ENCODE data around the gene KRT31. TPM values are rescaled to one million over a fixed set of nuclear protein-coding genes. Genes with fewer than 3 reads are reported as not detected.

The KRT31 gene
- total RNA-seq, 1 experiment from 2014 or later: not detected

Other genes starting within 250 kb of the KRT31 start
- gene KRTAP4-5, start 247.8 kb downstream of the KRT31 start, total RNA-seq (2014; rRNA removed; shearing (Covaris generic); ENCODE audit: low replicate concordance): not detected in 2 replicates
- not detected in 2 replicates for gene KRTAP4-4, start 236.9 kb downstream of the KRT31 start, total RNA-seq (2014; rRNA removed; shearing (Covaris generic); ENCODE audit: low replicate concordance)
- gene KRTAP4-3, start 229.4 kb downstream of the KRT31 start, total RNA-seq (2014; rRNA removed; shearing (Covaris generic); ENCODE audit: low replicate concordance): not detected in 2 replicates
- gene KRTAP4-2, start 219.4 kb downstream of the KRT31 start, total RNA-seq (2014; rRNA removed; shearing (Covaris generic); ENCODE audit: low replicate concordance): not detected in 2 replicates
- not detected in 2 replicates for gene KRTAP4-1, start 212.7 kb downstream of the KRT31 start, total RNA-seq (2014; rRNA removed; shearing (Covaris generic); ENCODE audit: low replicate concordance)
- not detected in 2 replicates for gene KRTAP9-1, start 207.7 kb downstream of the KRT31 start, total RNA-seq (2014; rRNA removed; shearing (Covaris generic); ENCODE audit: low replicate concordance)
- gene KRTAP9-2, start 171.0 kb downstream of the KRT31 start, total RNA-seq (2014; rRNA removed; shearing (Covaris generic); ENCODE audit: low replicate concordance): not detected in 2 replicates
- not detected in 2 replicates for gene KRTAP9-3, start 165.2 kb downstream of the KRT31 start, total RNA-seq (2014; rRNA removed; shearing (Covaris generic); ENCODE audit: low replicate concordance)
- gene KRTAP9-8, start 159.6 kb downstream of the KRT31 start, total RNA-seq (2014; rRNA removed; shearing (Covaris generic); ENCODE audit: low replicate concordance): not detected in 2 replicates
- not detected in 2 replicates for gene KRTAP9-4, start 147.9 kb downstream of the KRT31 start, total RNA-seq (2014; rRNA removed; shearing (Covaris generic); ENCODE audit: low replicate concordance)
- gene KRTAP9-9, start 142.2 kb downstream of the KRT31 start, total RNA-seq (2014; rRNA removed; shearing (Covaris generic); ENCODE audit: low replicate concordance): not detected in 2 replicates
- not detected in 2 replicates for gene KRTAP9-6, start 132.2 kb downstream of the KRT31 start, total RNA-seq (2014; rRNA removed; shearing (Covaris generic); ENCODE audit: low replicate concordance)
- gene KRTAP9-7, start 121.9 kb downstream of the KRT31 start, total RNA-seq (2014; rRNA removed; shearing (Covaris generic); ENCODE audit: low replicate concordance): not detected in 2 replicates
- not detected in 2 replicates for gene KRTAP29-1, start 94.8 kb downstream of the KRT31 start, total RNA-seq (2014; rRNA removed; shearing (Covaris generic); ENCODE audit: low replicate concordance)
- not detected in 2 replicates for gene KRTAP16-1, start 88.3 kb downstream of the KRT31 start, total RNA-seq (2014; rRNA removed; shearing (Covaris generic); ENCODE audit: low replicate concordance)
- 1.6 TPM in 1 of 2 replicates, not detected in the other for gene KRTAP17-1, start 81.9 kb downstream of the KRT31 start, total RNA-seq (2014; rRNA removed; shearing (Covaris generic); ENCODE audit: low replicate concordance)
- gene KRT33A, start 46.8 kb downstream of the KRT31 start, total RNA-seq (2014; rRNA removed; shearing (Covaris generic); ENCODE audit: low replicate concordance): not detected in 2 replicates
- gene KRT33B, start 27.8 kb downstream of the KRT31 start, total RNA-seq (2014; rRNA removed; shearing (Covaris generic); ENCODE audit: low replicate concordance): not detected in 2 replicates
- not detected in 2 replicates for gene KRT34, start 15.3 kb downstream of the KRT31 start, total RNA-seq (2014; rRNA removed; shearing (Covaris generic); ENCODE audit: low replicate concordance)
- not detected in 2 replicates for gene KRT37, start 27.0 kb upstream of the KRT31 start, total RNA-seq (2014; rRNA removed; shearing (Covaris generic); ENCODE audit: low replicate concordance)
- not detected in 2 replicates for gene KRT38, start 43.4 kb upstream of the KRT31 start, total RNA-seq (2014; rRNA removed; shearing (Covaris generic); ENCODE audit: low replicate concordance)
- gene KRT32, start 69.8 kb upstream of the KRT31 start, total RNA-seq (2014; rRNA removed; shearing (Covaris generic); ENCODE audit: low replicate concordance): not detected in 2 replicates
- gene KRT35, start 83.5 kb upstream of the KRT31 start, total RNA-seq (2014; rRNA removed; shearing (Covaris generic); ENCODE audit: low replicate concordance): not detected in 2 replicates
- not detected in 2 replicates for gene KRT36, start 92.3 kb upstream of the KRT31 start, total RNA-seq (2014; rRNA removed; shearing (Covaris generic); ENCODE audit: low replicate concordance)
- not detected in 2 replicates for gene KRT13, start 108.0 kb upstream of the KRT31 start, total RNA-seq (2014; rRNA removed; shearing (Covaris generic); ENCODE audit: low replicate concordance)
- not detected in 2 replicates for gene KRT15, start 121.3 kb upstream of the KRT31 start, total RNA-seq (2014; rRNA removed; shearing (Covaris generic); ENCODE audit: low replicate concordance)
- not detected in 2 replicates for gene KRT19, start 130.7 kb upstream of the KRT31 start, total RNA-seq (2014; rRNA removed; shearing (Covaris generic); ENCODE audit: low replicate concordance)
- not detected in 2 replicates for gene KRT9, start 174.5 kb upstream of the KRT31 start, total RNA-seq (2014; rRNA removed; shearing (Covaris generic); ENCODE audit: low replicate concordance)
- not detected in 2 replicates for gene KRT14, start 189.3 kb upstream of the KRT31 start, total RNA-seq (2014; rRNA removed; shearing (Covaris generic); ENCODE audit: low replicate concordance)
- not detected in 2 replicates for gene KRT16, start 215.2 kb upstream of the KRT31 start, total RNA-seq (2014; rRNA removed; shearing (Covaris generic); ENCODE audit: low replicate concordance)
- gene KRT17, start 227.0 kb upstream of the KRT31 start, total RNA-seq (2014; rRNA removed; shearing (Covaris generic); ENCODE audit: low replicate concordance): not detected in 2 replicates